ENCODE results near the gene IGSF8.

IGSF8 gene

DNA sequence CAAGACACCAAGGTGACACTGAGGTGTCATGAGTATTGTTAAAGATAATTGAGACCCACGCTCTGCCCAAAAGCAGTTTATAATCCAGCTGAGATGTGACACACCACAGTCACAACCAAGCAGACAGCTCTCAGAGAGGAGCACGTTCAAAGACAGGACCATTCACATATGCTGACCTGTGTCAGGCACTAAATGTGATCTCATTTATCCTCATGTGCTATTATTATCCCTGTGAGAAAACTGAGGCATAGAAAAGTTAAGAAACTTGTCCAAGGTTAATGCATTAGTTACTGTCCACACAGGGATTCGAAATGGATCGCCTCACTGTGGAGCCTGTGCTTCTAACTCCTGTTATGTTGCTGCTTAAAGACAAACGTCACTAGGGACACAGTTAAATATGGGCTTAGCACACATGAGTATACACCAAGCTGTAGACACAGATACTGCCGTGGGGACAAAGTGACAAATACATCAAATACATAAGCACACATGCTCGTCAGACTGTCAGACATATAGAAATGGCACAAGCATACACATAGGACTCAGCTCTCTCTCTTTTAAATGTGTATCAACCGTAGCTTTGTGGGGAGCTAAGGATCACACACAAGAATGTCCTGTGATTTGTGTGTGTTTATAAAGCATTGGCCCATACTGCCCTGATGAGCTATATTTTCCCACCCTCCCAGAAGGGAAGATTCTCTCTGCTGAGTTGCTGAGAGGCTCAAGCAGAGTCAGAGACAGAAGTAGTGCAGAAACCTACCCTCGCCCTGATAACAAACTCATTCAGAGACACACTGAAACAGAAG is 3.5 kb upstream of the IGSF8 start:
- DNase-seq, result no peak

DNA sequence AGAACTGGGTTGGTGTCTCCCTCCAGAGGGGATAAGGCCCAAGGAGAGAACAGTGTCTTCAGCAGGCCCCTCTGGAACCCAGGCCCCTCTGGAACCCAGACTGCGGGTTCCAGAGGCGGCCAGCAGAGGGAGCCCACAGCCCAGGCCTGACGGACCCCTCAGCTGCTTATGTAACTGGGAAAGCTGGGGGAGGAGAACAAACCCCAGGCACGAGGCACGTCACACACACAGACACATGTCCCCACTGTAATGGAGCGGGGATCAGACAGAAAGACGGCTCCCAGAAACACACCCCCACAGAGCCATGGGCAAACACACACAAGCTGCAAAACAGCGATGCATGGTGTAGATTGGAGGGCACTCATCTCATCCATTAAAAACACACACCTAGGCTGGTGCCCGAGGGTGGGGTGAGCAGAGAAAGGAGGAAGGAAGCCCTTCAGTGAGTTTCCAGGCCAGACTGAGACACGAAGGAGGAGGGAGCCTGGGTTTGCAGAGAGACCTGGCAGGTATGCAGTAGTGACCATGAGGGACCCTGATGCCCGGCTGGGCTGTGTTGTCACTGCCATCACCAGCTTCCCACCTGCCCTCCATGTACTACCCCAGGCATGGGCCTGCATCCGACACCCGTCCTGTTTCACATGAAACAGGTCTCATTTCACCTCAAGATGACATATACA is 2.8 kb upstream of the IGSF8 start:
- peak; percentile 72 for DNase-seq

DNA sequence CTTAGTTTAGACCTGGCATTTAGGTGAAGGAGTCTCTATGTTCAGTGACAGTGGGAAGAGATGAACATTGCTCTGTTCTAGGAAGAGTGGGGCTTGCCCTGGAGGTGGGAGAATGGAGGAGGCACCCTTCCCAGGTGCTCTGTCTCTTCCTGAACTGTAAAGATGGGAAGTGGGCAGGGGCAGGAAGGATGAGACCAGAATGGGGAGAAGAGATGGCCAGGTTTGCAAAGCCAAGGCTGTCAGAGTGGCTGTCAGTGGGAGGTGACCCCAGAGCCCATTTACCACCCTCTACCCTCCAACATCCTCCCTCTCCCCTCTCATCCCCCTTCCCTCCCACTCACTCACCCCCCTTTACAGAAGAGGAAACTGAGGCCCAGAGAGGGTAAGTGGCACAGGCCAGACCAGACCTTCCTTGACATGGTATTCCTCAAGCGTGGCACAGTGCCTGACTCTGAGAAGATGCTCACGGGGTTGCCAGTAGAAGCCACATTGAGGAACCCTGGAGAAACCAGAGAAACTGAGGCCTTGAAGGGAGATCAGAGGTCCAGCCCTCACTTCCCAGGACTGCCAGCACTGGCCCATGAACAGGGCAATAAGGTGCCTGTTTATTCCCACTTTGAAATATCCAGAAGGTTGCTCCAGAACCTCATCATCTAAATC is 1.4 kb upstream of the IGSF8 start:
- DNase-seq, result no peak

DNA sequence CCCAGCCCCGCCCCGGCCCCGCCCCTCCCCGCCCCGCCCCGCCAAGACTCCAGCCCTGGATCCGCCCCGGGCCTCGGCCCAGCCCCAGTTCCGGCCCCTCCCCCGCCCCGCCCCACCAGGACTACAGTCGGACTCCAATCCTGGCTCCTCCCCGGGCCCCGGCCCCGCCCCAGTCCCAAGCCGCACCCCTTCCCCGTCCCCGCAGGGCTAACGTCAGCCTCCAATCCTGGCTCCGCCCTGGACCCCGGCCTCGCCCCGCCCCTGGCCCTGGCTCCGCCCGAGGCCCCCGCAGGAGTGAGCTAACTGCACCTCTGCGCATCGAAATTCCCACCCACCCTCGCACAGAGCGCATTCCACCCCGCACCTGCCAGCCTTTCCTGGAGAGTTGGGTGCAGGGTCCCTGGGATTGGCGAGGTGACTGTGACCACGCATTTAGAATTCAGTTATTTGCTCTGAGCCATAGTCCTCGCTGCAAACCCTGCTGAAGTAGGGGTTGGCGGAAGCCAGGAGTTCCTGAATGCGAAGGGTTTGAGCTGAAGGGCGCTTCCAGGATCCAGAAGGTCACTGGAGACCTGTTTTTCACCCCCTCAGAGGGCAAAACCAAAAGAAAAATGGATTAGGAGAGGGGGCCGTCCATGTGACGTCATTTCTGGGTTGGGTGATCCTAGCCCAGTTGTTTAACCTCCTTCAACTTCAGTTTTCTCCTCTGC is 588 bp upstream of the IGSF8 start:
- peak; percentile 91 for DNase-seq

DNA sequence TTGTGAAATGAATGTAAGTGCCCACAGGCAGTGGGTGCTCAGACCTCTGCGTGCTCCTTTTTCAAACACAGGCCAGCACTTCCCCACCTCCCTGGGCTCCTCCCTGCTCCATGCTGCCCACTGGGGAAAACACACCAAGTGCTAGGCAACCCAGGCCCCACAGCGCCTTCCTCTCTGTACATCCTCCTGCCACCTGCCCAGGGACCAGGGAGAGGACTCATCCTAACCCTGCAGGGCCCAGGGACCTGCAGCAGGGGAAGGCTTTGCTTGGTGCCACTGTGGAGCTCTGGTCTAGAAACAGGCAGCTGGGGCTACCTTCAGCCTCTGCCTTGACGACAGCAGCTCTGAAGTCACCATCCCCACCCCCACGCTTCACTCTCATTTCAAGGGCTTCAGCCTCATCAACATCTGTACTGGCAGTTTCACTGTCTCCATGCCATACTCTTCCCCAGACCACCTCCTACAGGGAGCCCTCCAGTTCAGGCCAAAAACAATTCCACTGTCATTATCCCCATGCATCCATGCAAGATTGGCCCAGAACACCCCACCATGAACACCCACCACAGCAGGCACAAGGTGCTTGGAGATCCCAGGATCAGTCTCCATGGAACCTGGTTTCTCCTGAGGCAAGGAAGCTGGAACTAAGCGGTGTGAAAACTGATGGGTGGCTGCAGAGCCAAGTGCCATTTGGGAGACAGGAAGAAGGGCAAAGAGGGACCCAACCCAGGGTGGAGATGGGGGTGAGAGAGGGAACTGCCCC is 1.1 kb downstream of the IGSF8 start:
- no peak for DNase-seq

DNA sequence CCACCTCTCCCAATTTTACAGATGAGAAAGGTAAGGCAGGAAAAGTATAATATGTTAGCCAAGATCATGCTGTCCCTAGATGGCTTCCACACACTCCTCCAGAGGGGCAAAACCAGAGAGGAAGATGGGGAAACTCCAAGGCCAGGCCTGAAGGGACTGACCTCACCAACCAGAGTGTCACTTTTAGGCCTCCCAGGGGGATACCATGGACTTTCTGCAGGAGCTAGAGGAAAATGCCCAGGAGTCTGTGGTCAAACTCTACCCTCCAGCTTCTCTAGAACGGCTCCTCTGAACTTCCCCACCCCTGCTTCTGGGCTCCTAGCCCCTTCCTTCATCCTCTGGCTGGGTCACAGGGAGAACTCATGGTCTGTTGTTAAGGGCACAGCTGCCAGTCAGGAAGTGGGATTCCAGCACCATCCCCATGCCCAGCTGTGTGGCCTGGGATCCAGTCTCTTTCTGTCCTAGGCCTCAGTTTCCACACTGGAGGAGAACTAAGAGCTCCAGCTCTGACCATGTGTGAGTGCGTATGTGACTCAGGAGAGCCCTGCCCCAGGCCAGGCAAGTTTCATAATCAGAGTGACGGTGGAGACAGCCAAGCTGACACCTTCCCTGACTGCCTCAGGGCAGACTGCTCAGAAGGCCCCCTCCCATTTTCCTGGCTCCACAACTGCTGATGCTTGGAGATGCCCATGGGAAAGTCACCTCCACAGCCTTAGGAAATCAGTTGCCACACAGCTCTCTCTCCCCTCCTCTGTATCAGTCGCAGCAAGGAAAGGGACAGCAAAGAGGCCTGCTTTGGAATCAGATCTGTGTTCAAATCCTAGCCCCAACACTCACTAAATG is 1.9 kb downstream of the IGSF8 start:
- DNase-seq, result no peak

DNA sequence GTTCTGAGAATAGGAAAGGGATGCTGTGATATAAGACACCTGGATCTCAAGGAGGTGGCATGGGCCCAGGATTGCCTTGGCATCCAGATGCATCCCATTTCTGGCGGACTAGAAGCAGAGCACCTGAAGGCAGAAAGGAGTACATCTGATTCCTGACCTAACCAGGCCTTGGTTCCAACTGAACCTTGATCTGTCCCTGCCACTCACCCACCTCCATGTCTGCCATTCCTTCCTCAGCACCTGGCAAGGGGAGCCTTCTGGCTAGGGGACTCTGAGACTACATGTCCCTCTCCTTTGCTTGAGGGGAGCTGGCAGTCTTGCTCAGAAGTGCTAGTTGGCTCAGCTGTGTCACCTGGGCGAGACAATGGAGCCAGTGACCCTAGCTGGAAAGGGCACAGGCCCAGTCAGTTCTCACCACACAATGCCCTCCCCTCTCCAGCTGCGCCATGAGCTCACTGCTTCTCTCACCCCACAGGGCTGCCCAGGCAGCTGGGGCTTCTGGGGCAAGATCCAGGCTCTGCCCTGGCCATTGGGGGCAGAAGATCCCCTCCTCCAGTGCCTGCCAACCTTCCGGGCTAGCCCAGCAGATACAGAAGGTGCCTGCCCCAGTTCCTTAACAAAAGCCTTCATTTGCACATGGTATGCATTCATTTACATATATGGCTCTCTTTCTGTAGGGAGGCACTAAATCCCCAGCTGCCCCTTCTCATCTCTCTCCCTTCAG is 2.9 kb downstream of the IGSF8 start:
- DNase-seq, result no peak

DNA sequence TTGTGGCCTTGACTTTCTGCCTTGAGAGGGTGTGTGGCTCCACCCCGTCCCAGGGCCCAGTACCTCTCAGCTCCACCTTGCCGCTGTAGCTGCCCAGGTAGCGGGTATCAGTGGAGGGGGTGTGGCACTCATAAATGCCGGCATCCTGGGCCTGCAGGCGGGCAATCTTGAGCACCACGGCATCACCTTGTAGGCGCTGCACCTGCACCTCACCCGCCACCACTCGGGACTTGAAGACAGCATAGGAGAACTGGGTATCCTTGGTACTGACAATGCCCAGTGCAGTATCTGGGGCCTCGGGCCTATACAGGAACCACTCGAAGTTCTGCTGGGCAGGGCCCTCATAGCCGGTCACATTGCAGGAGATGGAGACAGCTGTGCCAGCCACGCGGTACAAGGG is 3.6 kb downstream of the IGSF8 start:
- DNase-seq, result no peak

DNA sequence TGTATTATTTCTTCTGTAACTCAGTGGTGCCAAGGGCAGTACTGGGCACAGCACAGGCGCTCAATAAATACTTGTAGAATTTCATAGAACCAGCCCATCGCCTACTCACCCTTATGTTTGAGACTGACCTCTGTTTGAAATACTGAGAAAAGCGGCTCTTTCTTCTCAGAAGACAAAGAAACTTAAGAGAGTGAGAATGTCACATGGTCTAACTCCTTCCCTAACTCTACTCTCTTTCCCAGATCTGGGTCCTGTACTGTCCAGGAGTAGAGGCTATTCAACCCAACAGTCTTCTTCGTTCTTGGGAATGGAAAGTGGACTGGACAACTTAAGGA is 4.2 kb downstream of the IGSF8 start:
- no peak for DNase-seq

DNA sequence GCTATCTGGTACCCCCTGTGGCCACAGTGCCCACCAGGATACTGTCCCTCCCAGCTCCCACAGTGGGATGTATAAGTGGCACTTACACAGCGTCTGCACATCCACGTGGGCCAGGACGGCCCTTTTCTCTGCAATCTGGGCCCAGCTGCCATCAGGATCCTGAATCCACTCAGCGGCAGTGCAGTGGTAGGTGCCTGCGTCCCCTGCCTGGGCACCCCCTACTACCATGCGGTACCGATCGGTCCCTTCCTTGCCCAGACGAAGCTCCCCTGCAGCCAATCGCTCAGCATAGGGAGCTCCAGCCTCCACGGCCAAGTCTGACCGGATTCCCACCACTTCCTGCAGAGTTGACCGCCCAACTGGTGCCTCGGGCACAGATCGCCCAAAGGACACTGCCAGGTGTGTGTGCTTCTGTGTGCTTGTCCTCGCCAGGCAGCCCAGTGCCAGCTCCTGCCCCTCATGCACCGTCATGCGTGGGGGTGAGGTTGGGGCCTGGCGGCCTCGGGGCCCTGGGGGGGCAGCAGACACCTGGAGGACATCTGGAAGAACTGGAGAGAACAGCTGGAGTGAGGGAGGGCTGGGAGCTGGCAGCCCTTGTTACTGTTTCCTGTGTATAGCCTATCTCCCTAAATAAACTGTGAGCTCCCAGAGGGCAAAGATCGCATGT is 4.7 kb downstream of the IGSF8 start:
- DNase-seq, result no peak

DNA sequence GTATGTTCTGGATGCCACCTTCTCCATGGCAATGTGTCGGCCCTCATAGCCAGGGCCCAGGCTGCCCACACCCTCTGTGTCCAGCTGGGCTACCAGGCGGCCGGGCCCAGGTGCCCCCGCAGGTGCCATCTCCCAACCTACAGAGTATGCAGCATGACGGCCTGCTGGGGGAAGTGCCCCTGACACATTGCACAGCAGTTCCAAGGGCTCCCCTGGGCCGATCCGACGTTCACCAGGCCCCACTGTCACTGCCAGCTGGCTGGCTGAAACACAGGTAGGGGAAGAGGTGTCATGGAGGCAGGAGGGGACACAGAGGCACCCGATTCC is 5.4 kb downstream of the IGSF8 start:
- no peak for DNase-seq

DNA sequence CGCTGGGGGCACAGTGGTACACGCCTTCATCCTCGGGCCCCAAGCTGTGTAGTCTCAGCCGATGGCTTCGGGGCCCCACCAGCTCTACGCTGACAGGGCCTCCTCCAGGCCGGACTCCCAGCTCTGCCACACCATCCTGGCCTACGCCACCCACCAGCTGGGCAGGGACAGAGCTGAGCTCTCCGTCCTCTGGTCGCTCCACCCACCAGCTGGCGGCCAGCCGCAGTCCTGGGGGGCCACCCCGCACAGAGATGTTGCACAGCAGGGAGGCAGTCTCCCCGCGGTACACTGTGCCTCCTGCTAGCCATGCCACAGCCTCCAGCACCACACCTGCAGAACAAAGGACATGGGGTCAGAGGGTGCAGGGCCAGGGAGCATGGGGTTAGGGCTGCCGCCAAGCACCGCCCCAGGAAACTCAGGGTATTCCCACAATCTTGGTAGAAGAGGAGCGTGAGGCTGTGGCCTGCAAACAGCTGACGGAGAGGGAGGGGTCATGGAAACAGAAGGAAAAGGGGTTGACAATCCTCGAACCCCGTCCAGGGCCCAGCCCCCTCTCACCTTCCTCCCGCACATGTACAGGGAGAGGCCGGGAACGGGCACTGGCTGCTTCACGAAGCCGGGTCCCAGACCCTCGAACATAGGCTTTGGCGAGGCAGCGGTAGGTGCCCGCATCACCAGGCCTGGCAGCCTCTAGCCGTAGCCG is 5.9 kb downstream of the IGSF8 start:
- DNase-seq, result no peak

DNA sequence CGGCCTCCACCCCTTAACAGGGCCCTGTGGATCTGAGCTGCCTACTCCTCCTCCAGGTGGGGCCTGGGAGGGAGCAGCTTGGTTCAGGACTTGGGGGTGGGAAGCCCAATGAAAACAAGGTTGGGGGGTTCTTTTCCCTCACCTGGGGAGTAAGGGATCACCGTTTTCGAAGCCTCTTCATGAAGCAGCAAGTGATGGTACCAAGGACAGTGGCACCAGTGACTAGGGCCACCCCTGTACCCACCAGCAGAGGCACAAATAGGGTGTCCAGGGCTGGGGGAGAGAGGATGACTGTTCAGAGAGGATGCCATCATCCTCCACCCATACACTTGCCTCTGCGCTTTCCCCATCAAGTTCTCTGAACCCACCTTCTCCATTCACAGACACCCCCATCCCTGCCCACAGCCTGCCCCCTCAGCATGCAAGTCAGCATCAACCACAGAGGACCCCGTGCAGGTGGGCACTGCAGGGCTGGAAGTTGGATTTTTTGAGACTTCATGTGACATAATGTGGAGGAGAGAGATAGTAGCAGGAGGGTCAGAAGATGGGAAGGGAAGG is 6.7 kb downstream of the IGSF8 start:
- DNase-seq, result no peak

DNA sequence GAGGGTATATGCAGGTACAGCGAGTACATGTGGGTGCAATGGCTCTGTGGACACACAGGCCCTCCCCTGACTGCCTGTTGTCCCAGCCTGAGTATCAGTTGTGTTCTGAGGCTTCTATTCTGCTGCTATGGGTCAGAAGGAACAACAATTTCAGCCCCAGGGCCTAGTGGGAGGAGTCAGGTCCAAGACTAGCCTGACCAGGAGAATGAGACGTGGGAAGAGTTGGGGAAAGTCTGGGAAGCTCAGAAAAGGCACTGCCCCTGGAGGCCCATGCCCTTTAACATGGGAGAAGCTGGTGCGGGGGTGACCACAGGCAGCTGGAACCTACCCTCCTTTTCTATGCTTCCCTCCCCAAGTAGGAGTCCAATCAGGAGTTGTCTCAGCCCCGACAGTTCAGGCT is 7.7 kb downstream of the IGSF8 start:
- no peak for DNase-seq

DNA sequence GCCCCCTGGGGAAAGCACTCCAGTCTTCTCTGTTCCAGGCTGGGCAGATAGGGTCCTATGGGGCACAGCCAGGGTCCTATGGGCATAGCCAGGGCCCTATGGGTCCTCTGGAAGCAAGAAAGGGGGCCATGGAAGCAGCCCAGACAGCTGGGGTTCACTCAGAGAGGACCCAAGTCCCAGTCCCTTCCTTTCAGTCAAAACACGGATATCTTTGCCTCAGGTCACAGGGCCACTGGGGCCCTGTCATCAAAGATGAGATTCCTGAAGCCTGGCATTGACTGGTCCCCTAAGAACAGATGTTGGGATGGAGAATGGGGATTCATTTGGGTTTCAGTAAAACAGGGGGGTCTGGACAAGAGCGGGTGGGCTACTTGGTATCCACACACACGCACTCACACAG is 8.5 kb downstream of the IGSF8 start:
- no peak for DNase-seq

DNA sequence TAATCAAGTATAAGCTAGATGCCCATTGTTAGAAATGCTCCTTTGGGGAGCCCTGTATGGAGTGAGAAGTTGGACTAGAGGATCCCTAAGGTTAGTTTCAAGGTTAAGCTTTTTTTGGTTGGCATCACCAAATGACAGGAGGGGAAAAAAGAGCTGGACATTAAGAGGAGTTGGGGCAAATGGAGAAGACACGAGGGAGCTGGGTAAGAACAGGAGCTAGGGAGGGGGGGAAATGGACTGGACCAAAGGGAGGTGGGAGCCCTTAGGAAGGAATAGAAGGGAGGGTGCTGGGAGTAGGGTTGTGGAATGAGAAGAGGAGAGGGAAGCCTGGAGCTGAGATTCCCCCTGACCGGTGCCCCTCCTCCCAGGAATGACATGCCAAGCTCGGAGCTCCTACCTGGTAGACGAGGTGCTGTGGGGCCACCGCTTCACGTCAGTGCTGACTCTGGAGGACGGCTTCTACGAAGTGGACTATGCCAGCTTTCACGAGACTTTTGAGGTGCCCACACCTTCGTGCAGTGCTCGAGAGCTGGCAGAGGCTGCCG is 11.2 kb downstream of the IGSF8 start:
- DNase-seq, result no peak

DNA sequence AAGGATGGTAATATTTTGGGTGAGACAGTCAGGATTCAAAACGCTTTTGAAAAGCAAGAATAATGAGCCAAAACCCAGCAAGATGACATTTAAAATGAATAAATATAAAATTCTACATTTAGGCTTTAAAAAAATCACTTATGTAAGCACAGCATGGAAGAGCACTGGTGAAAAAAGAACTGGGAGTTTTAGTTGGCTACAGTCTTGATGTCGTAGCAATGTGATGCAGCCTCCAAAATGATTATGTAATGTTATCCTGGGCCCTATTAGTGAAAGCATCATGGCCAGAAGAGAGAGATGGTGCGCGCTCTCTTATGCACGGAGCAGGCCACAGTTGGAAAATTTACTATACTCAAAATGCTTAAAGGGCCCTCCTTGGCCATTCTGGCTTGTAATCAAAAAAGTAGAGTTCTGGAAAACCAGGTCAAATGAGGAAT is 11.9 kb downstream of the IGSF8 start:
- DNase-seq, result no peak

DNA sequence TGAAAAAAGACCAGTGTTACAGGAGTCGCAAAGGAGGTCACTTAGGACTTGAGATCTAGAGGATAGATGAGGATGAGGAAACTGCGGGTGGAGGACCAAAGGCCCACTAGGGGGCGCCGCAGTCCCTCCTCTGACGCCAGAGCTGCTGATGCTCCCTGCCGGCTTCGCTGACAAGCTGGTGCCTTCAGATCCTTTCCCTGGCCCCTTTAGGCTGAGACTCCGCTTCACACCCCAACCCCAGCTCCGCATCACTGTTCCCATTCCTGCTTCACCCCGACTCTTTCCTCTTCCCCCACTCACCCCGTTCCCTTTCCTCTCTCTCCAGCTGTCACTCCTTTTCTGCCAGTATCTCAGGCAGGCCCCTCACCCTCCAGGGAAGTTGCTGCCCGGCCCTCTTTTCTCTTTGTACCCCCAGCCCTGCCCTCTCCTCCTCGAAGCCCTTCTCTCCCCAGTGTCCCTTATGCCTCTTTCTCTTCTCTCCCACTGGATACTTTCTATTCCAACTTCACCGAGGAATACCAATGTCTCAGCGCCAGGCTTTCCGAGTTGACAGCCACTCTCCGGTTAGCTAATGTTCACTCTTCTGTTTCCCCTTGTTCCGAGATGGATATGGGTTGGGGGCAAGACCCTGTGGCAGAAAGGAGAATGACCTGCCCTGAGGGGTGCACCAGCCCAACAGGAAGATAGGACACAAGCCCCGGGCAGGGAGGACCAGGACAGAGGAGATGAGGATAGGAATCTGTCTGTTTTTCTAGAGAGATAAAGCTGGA is 12.5 kb downstream of the IGSF8 start:
- DNase-seq, result peak; percentile 62

Measured in fibroblast of skin of right quadriceps (primary cell).